HepG2 (cell line): ENCODE data around the gene TEDC2. TPM values are rescaled to one million over a fixed set of nuclear protein-coding genes. Genes with fewer than 3 reads are reported as not detected.

ENCODE experiments used
- AGO2 ChIP-seq: fragments of 200-400 bp; formaldehyde crosslinking; optimal IDR thresholded peaks from 2 replicates; pipeline ENCODE3; 2017; ENCODE audit warnings: mild to moderate bottlenecking, low read depth, low read length, moderate library complexity
- IRF2 ChIP-seq: IDR thresholded peaks from 2 replicates; pipeline ENCODE4 v1.6.1; 2018; ENCODE audit warnings: missing genetic modification reagents, missing compliant biosample characterization
- MAZ ChIP-seq, 2 experiments: sonication (generic) in 1 of 2; formaldehyde crosslinking in 1 of 2; IDR thresholded peaks; 2 replicates each; pipeline versions ENCODE4 v1.5.0 to v1.6.1; 2012 to 2020; ENCODE audit warnings: low read depth in 2 of 2, mild to moderate bottlenecking in 2 of 2, borderline replicate concordance in 1 of 2, improper control_type of control experiment in 1 of 2, low read length in 1 of 2, missing genetic modification reagents in 1 of 2, moderate library complexity in 1 of 2
- MTERF4 ChIP-seq: sonication (generic); formaldehyde crosslinking; IDR thresholded peaks from 2 replicates; pipeline ENCODE4 v1.8.0; 2023; ENCODE audit warnings: mild to moderate bottlenecking, missing genetic modification reagents
- NCOA2 ChIP-seq: sonication (generic); formaldehyde crosslinking; IDR thresholded peaks from 2 replicates; pipeline ENCODE4 v1.8.0; 2022; ENCODE audit warnings: inconsistent platforms
- NONO ChIP-seq, 2 experiments: fragments of 450-650 bp in 1 of 2; sonication (generic) in 1 of 2; formaldehyde crosslinking in 1 of 2; IDR thresholded peaks in 1 of 2; conservative IDR thresholded peaks in 1 of 2; 2 replicates each; pipeline versions ENCODE4 v1.6.1 to v1.8.0; 2017 to 2022; ENCODE audit warnings: mild to moderate bottlenecking in 1 of 2, missing genetic modification reagents in 1 of 2, moderate library complexity in 1 of 2
- PITX1 ChIP-seq: sonication (generic); formaldehyde crosslinking; IDR thresholded peaks from 2 replicates; pipeline ENCODE4 v1.5.1; 2020; ENCODE audit warnings: mild to moderate bottlenecking, missing genetic modification reagents
- POLR2G ChIP-seq: fragments of 200-400 bp; formaldehyde crosslinking; IDR thresholded peaks from 2 replicates; pipeline ENCODE4 v1.6.1; 2018; ENCODE audit warnings: mild to moderate bottlenecking, low read depth, low read length, moderate library complexity
- RCOR2 ChIP-seq: IDR thresholded peaks from 2 replicates; pipeline ENCODE4 v1.6.1; 2016; ENCODE audit warnings: missing biosample characterization, missing genetic modification reagents
- RNF2 ChIP-seq: fragments of 450-650 bp; conservative IDR thresholded peaks from 2 replicates; pipeline ENCODE4 v1.6.1; 2016; ENCODE audit warnings: low read depth
- SAP130 ChIP-seq: IDR thresholded peaks from 2 replicates; pipeline ENCODE4 v1.6.1; 2016; ENCODE audit warnings: low read depth
- SOX13 ChIP-seq, 3 experiments: fragments of 450-650 bp in 1 of 3; sonication (generic) in 1 of 3; formaldehyde crosslinking in 1 of 3; IDR thresholded peaks in 2 of 3; conservative IDR thresholded peaks in 1 of 3; 2 replicates each; pipeline versions ENCODE4 v1.5.0 to v1.6.1; 2016 to 2020; ENCODE audit warnings: antibody characterized with exemption in 1 of 3, mild to moderate bottlenecking in 1 of 3, missing compliant biosample characterization in 1 of 3, missing genetic modification reagents in 1 of 3, moderate library complexity in 1 of 3
- ZNF235 ChIP-seq: sonication (generic); formaldehyde crosslinking; IDR thresholded peaks from 2 replicates; pipeline ENCODE4 v1.8.1; 2023; ENCODE audit warnings: mild to moderate bottlenecking, missing genetic modification reagents, borderline replicate concordance
- ZNF253 ChIP-seq: sonication (generic); formaldehyde crosslinking; IDR thresholded peaks from 2 replicates; pipeline ENCODE4 v1.8.0; 2022; ENCODE audit warnings: mild to moderate bottlenecking, missing genetic modification reagents, borderline replicate concordance
- ZNF3 ChIP-seq: IDR thresholded peaks from 2 replicates; pipeline ENCODE4 v1.7.0; 2017; ENCODE audit warnings: inconsistent platforms
- ZNF550 ChIP-seq: sonication (generic); formaldehyde crosslinking; IDR thresholded peaks from 2 replicates; pipeline ENCODE4 v1.4.0; 2020; ENCODE audit warnings: mild to moderate bottlenecking, missing genetic modification reagents, borderline replicate concordance
- ZNF589 ChIP-seq: sonication (generic); formaldehyde crosslinking; conservative IDR thresholded peaks from 2 replicates; pipeline ENCODE4 v1.8.0; 2022; ENCODE audit warnings: mild to moderate bottlenecking, moderate library complexity, missing genetic modification reagents
- ZNF691 ChIP-seq: sonication (generic); formaldehyde crosslinking; IDR thresholded peaks from 2 replicates; pipeline ENCODE4 v1.4.0; 2020; ENCODE audit warnings: missing genetic modification reagents, low read depth, mild to moderate bottlenecking, borderline replicate concordance
- polyA plus RNA-seq, 8 experiments: library from polyadenylated mRNA; depleted of rRNA in 3 of 8; stranded (reverse) in 7 of 8; unstranded in 1 of 8; fragments of >200 nt; fragmentation: Illumina TruSeq in 4 of 8; extraction: Trizol in 4 of 8; gene quantifications; 2 replicates each; pipeline versions ENCODE4 v1.2.1 to v1.2.3, GENCODE V29; 2011 to 2016; ENCODE audit warnings: low read depth in 4 of 8, missing spikeins in 1 of 8, mixed read lengths in 1 of 8; ENCODE audit not compliant: insufficient read depth in 1 of 8
- total RNA-seq, 5 experiments: library from RNA; depleted of rRNA; stranded (reverse); fragments of >200 nt; fragmentation: Illumina TruSeq; extraction: Trizol; gene quantifications; 2 replicates each; pipeline ENCODE4 v1.2.3, GENCODE V29; 2016; ENCODE audit warnings: low read depth in 1 of 5
- TF ChIP-seq, protein P1 (sequence below): IDR thresholded peaks from 2 replicates; pipeline ENCODE4 v1.6.1; 2012; ENCODE audit warnings: low read depth, low read length, improper control_type of control experiment
- TF ChIP-seq, protein P2 (sequence below): sonication (generic); formaldehyde crosslinking; conservative IDR thresholded peaks from 2 replicates; pipeline ENCODE4 v1.4.0; 2020; ENCODE audit warnings: missing genetic modification reagents
- TF ChIP-seq, protein P3 (sequence below): fragments of 450-650 bp; IDR thresholded peaks from 2 replicates; pipeline ENCODE4 v1.6.1; 2017; ENCODE audit warnings: mild to moderate bottlenecking

The TEDC2 gene
- total and polyA plus RNA-seq, 2 of the 13 experiments (the other 11 are each of a cell fraction or from before 2014, with no cell fraction given) = 6.2 to 24.4 TPM

- no peak for TF ChIP-seq ZNF691 (CRISPR knock-in tag)
- TF ChIP-seq IRF2 (CRISPR knock-in tag) = peak; percentile 75
- no peak for TF ChIP-seq MTERF4 (CRISPR knock-in tag)
- no peak for TF ChIP-seq NONO (IDR thresholded peaks at IDR 0.05)
- TF ChIP-seq NONO (CRISPR knock-in tag; conservative IDR thresholded peaks at IDR 0.05) = peak; percentile 92
- TF ChIP-seq MAZ (IDR thresholded peaks at IDR 0.05; ENCODE audit: borderline replicate concordance, low read depth, low read length) = 0 out of 2 replicates have a peak, but pooled peaks have one; percentile 30
- TF ChIP-seq MAZ (CRISPR knock-in tag; IDR thresholded peaks at IDR 0.05; ENCODE audit: low read depth) = peak; percentile 80; the same call in 1 of the 2 replicates
- TF ChIP-seq SAP130 (CRISPR knock-in tag) = peak; percentile 95
- TF ChIP-seq PITX1 (CRISPR knock-in tag) = peak; percentile 99
- TF ChIP-seq, protein P1, sequence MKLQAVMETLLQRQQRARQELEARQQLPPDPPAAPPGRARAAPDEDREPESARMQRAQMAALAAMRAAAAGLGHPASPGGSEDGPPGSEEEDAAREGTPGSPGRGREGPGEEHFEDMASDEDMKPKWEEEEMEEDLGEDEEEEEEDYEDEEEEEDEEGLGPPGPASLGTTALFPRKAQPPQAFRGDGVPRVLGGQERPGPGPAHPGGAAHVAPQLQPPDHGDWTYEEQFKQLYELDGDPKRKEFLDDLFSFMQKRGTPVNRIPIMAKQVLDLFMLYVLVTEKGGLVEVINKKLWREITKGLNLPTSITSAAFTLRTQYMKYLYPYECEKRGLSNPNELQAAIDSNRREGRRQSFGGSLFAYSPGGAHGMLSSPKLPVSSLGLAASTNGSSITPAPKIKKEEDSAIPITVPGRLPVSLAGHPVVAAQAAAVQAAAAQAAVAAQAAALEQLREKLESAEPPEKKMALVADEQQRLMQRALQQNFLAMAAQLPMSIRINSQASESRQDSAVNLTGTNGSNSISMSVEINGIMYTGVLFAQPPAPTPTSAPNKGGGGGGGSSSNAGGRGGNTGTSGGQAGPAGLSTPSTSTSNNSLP = no peak
- TF ChIP-seq, protein P2, sequence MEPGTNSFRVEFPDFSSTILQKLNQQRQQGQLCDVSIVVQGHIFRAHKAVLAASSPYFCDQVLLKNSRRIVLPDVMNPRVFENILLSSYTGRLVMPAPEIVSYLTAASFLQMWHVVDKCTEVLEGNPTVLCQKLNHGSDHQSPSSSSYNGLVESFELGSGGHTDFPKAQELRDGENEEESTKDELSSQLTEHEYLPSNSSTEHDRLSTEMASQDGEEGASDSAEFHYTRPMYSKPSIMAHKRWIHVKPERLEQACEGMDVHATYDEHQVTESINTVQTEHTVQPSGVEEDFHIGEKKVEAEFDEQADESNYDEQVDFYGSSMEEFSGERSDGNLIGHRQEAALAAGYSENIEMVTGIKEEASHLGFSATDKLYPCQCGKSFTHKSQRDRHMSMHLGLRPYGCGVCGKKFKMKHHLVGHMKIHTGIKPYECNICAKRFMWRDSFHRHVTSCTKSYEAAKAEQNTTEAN = peak; percentile 68; the same call in 1 of the 2 replicates
- TF ChIP-seq ZNF235 (CRISPR knock-in tag) = no peak
- TF ChIP-seq ZNF253 (CRISPR knock-in tag) = no peak
- no peak for TF ChIP-seq ZNF3
- no peak for TF ChIP-seq ZNF550 (CRISPR knock-in tag)
- no peak; the same call in 1 of the 2 replicates for TF ChIP-seq SOX13 (IDR thresholded peaks at IDR 0.05)
- TF ChIP-seq SOX13 (CRISPR knock-in tag; conservative IDR thresholded peaks at IDR 0.05 in 1 of 2, IDR thresholded peaks at IDR 0.05 in 1 of 2) = peak in 1 of 2 experiments; percentile 76; a peak in 2 of 4 replicates
- no peak for TF ChIP-seq AGO2
- TF ChIP-seq POLR2G = 0 out of 2 replicates have a peak, but pooled peaks have one; percentile 25
- no peak for TF ChIP-seq RNF2
- peak; percentile 59 for TF ChIP-seq NCOA2 (CRISPR knock-in tag)
- peak; percentile 69; the same call in 1 of the 2 replicates for TF ChIP-seq ZNF589 (CRISPR knock-in tag)
- TF ChIP-seq, protein P3, sequence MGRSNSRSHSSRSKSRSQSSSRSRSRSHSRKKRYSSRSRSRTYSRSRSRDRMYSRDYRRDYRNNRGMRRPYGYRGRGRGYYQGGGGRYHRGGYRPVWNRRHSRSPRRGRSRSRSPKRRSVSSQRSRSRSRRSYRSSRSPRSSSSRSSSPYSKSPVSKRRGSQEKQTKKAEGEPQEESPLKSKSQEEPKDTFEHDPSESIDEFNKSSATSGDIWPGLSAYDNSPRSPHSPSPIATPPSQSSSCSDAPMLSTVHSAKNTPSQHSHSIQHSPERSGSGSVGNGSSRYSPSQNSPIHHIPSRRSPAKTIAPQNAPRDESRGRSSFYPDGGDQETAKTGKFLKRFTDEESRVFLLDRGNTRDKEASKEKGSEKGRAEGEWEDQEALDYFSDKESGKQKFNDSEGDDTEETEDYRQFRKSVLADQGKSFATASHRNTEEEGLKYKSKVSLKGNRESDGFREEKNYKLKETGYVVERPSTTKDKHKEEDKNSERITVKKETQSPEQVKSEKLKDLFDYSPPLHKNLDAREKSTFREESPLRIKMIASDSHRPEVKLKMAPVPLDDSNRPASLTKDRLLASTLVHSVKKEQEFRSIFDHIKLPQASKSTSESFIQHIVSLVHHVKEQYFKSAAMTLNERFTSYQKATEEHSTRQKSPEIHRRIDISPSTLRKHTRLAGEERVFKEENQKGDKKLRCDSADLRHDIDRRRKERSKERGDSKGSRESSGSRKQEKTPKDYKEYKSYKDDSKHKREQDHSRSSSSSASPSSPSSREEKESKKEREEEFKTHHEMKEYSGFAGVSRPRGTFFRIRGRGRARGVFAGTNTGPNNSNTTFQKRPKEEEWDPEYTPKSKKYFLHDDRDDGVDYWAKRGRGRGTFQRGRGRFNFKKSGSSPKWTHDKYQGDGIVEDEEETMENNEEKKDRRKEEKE = no peak
- no peak for TF ChIP-seq RCOR2 (CRISPR knock-in tag)
Observed at GRCh38 chr16:2484898-2485508, 25.1 kb downstream of the TEDC2 start (continued).
